Right renal cortex interstitium (tissue), 3 donors: Measurements from ENCODE around the gene CYP2D6. TPM values are rescaled to one million over a fixed set of nuclear protein-coding genes. Genes with fewer than 3 reads are reported as not detected.

Source experiments
- DNase-seq, 3 donors: peaks; one replicate each; pipeline ENCODE4 v3.0.0-alpha.2; 2013; ENCODE audit warnings: low read depth in 3 of 3, low spot score in 2 of 3
- polyA plus RNA-seq, 3 donors: library from polyadenylated mRNA; unstranded; fragments of 120-200 nt; gene quantifications; one replicate each; pipeline ENCODE4 v1.2.1, GENCODE V29; 2013; ENCODE audit not compliant: insufficient read length in 3 of 3

The CYP2D6 gene
- polyA plus RNA-seq, 3 donors = 1.9 to 3.4 (median 2.1) TPM

- DNase-seq = peak; percentile 95 to 97 (median 96)
Observed at GRCh38 chr22:42090596-42091454, 39.8 kb downstream of the CYP2D6 start, which contains the start of gene NDUFA6. TSS of gene NDUFA6 (minus strand) at chr22:42090772. CDS start at chr22:42090744, 28 bp downstream.

GRCh38 chr22:42086051-42086450, 44.6 kb downstream of the CYP2D6 start:
- DNase-seq = no peak

- no peak for DNase-seq
Observed at GRCh38 chr22:42084874-42085273, 45.7 kb downstream of the CYP2D6 start.

- no peak for DNase-seq
Observed at GRCh38 chr22:42083119-42083518, 47.5 kb downstream of the CYP2D6 start.

- DNase-seq = no peak
Observed at GRCh38 chr22:42080287-42080686, 50.3 kb downstream of the CYP2D6 start.

- peak; percentile 97 to 99 (median 97) for DNase-seq
Observed at GRCh38 chr22:42079319-42080251, 51.0 kb downstream of the CYP2D6 start, which contains the start of gene SMDT1. TSS of gene SMDT1 (plus strand) at chr22:42079700. CDS start at chr22:42079769, 69 bp downstream.

- DNase-seq = no peak
Observed at GRCh38 chr22:42078469-42079318, 51.9 kb downstream of the CYP2D6 start.

GRCh38 chr22:42077486-42078125, 53.0 kb downstream of the CYP2D6 start:
- DNase-seq = no peak

GRCh38 chr22:42076764-42077485, 53.7 kb downstream of the CYP2D6 start:
- DNase-seq = no peak

Other genes with a start within 250 kb of the CYP2D6 start
- under 1 TPM; 0.22 to 0.42 (median 0.25) TPM for gene SHISA8, start 215.7 kb downstream of the CYP2D6 start, polyA plus RNA-seq
- gene TNFRSF13C, start 204.0 kb downstream of the CYP2D6 start, polyA plus RNA-seq = 1 to 10 TPM in 2 of 3 donors, under 1 TPM in 1; 0.94 to 1.3 (median 1.1) TPM
- gene CENPM, start 183.7 kb downstream of the CYP2D6 start, polyA plus RNA-seq = 10 to 100 TPM in 2 of 3 donors, 1 to 10 TPM in 1; 9.4 to 12.0 (median 10.9) TPM
- gene SEPTIN3, start 161.4 kb downstream of the CYP2D6 start, polyA plus RNA-seq = 1 to 10 TPM; 5.7 to 7.2 (median 6.9) TPM
- gene WBP2NL, start 132.0 kb downstream of the CYP2D6 start, polyA plus RNA-seq = 1 to 10 TPM; 3.2 to 3.4 (median 3.4) TPM
- 10 to 100 TPM; 22.9 to 27.3 (median 25.1) TPM for gene NAGA, start 60.0 kb downstream of the CYP2D6 start, polyA plus RNA-seq
- 10 to 100 TPM in 2 of 3 donors, 1 to 10 TPM in 1; 9.8 to 10.3 (median 10.1) TPM for gene PHETA2, start 56.6 kb downstream of the CYP2D6 start, polyA plus RNA-seq
- 100 to 1,000 TPM in 2 of 3 donors, 10 to 100 TPM in 1; 67.7 to 129 (median 100) TPM for gene SMDT1, start 51.1 kb downstream of the CYP2D6 start, polyA plus RNA-seq
- gene NDUFA6, start 40.0 kb downstream of the CYP2D6 start, polyA plus RNA-seq = 100 to 1,000 TPM; 119 to 121 (median 120) TPM
- 10 to 100 TPM; 26.2 to 27.0 (median 26.5) TPM for gene TCF20, start 139.8 kb upstream of the CYP2D6 start, polyA plus RNA-seq